ENCODE results near the gene CACHD1. TPM values are rescaled to one million over a fixed set of nuclear protein-coding genes. Genes with fewer than 3 reads are reported as not detected.

Gene CACHD1
- total RNA-seq, 4 donors from 2014 or later, result 2.2 to 3.6 (median 2.9) TPM

DNA sequence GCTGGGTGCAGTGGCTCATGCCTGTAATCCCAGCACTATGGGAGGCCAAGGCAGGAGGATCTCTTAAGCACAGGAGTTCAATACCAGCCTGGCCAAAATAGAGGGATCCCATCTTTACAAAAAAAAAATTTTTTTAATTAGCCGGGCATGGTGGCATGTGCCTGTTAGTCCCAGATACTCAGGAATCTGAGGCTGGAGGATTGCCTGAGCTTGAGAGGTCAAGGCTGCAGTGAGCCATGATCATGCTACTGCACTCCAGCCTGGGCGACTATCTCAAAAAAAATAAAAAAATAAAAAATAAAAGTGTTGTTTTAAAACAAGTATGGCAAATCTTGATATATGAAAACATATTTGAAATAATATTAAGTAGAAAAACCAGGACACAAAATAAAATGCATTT, 44.4 kb upstream of the CACHD1 start:
- Histone ChIP-seq H3K4me1 (no peaks in the 10 kb centered on the region), H3K27me3 (no peaks in the 10 kb centered on the region), H3K9me3 (no peaks in the 10 kb centered on the region), H3K4me3 (no peak overlapping the region), H3K36me3 (no peaks in the 10 kb centered on the region), H3K27ac (no peak overlapping the region)
- TF ChIP-seq, protein P1, sequence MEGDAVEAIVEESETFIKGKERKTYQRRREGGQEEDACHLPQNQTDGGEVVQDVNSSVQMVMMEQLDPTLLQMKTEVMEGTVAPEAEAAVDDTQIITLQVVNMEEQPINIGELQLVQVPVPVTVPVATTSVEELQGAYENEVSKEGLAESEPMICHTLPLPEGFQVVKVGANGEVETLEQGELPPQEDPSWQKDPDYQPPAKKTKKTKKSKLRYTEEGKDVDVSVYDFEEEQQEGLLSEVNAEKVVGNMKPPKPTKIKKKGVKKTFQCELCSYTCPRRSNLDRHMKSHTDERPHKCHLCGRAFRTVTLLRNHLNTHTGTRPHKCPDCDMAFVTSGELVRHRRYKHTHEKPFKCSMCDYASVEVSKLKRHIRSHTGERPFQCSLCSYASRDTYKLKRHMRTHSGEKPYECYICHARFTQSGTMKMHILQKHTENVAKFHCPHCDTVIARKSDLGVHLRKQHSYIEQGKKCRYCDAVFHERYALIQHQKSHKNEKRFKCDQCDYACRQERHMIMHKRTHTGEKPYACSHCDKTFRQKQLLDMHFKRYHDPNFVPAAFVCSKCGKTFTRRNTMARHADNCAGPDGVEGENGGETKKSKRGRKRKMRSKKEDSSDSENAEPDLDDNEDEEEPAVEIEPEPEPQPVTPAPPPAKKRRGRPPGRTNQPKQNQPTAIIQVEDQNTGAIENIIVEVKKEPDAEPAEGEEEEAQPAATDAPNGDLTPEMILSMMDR (IDR thresholded peaks at IDR 0.05 in 4 of 5, conservative IDR thresholded peaks at IDR 0.05 in 1 of 5), result no peak
- TF ChIP-seq POLR2A (IDR thresholded peaks at IDR 0.05), result no peak
- in situ Hi-C loops (cut with MboI; ENCODE audit: low sequenced_read_pairs in 4 of 4), result no loop called here
- intact Hi-C loops (cut with DNase I; ENCODE audit: low total_unique reads), result no loop called here
- DNase-seq (no peak), ATAC-seq (no peak)

DNA sequence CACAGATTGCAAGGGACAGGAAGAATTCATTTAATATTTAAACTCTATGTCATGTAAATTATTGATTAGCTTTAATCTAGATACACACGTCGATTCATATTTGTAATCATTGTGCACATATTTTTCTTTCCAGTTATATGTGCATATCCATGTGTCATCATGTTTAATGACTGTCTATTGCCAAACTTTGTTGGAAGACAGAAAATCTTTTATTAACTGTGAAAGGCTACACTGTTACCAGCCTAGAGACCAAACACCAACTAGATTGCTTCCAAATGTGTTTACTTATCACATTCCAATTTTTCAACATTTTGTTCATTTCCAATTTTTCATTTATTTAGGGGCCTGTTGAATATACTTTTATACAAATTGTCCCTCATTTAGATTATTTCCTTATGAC, 43.2 kb upstream of the CACHD1 start:
- no peak for TF ChIP-seq POLR2A (IDR thresholded peaks at IDR 0.05)
- TF ChIP-seq, protein P1 (IDR thresholded peaks at IDR 0.05 in 4 of 5, conservative IDR thresholded peaks at IDR 0.05 in 1 of 5), result no peak
- Histone ChIP-seq H3K36me3 (no peaks in the 10 kb centered on the region), H3K4me3 (no peak overlapping the region), H3K4me1 (no peaks in the 10 kb centered on the region), H3K27ac (no peak overlapping the region), H3K9me3 (no peaks in the 10 kb centered on the region), H3K27me3 (no peaks in the 10 kb centered on the region)
- DNase-seq (no peak), ATAC-seq (no peak)
- in situ Hi-C loops (cut with MboI; ENCODE audit: low sequenced_read_pairs in 4 of 4) (no loop called here), intact Hi-C loops (cut with DNase I; ENCODE audit: low total_unique reads) (no loop called here)

DNA sequence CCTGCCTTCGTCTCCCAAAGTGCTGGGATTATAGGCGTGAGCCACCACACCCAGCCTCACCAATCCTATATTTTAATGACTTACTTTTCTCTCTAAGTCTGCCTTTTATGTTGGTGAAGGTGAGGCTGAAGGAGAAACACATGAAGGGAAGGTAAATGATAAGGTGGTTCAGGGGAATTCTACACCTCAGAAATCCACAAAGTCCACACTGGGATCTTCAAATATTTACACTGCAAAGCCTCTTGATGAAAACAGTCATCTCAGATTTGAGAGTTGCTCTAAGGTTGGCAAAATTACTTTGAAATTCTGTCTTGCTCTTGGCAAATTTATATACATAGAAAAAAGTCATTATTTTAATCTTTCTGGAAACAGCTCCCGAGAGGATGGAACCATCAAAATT, 42.0 kb upstream of the CACHD1 start:
- intact Hi-C loops (cut with DNase I; ENCODE audit: low total_unique reads), result no loop called here
- no peak for DNase-seq
- in situ Hi-C loops (cut with MboI; ENCODE audit: low sequenced_read_pairs in 4 of 4), result no loop called here
- Histone ChIP-seq H3K4me1 (no peaks in the 10 kb centered on the region), H3K27ac (no peak overlapping the region), H3K9me3 (no peaks in the 10 kb centered on the region), H3K36me3 (no peaks in the 10 kb centered on the region), H3K27me3 (no peaks in the 10 kb centered on the region), H3K4me3 (no peak overlapping the region)
- TF ChIP-seq, protein P1 (IDR thresholded peaks at IDR 0.05 in 4 of 5, conservative IDR thresholded peaks at IDR 0.05 in 1 of 5), result no peak
- no peak for TF ChIP-seq POLR2A (IDR thresholded peaks at IDR 0.05)
- ATAC-seq, result no peak

DNA sequence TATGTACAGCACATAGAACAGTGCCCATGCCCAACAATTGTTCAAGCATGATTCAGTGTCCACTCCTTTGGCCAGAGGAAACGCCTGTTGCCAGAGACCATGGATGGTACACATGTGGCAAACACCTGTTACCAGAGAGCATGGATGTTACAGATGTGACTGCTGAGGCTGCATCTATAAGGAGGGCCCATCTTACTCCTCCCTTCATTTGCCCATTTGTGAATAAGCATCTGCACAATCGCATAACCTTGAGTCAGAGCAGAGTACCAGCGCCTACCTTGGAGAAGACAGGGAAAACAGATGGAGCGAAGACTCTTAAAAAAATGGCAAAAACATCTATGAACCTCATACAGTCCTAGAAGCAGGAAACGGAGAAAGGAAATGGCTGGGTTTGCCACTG, 36.6 kb upstream of the CACHD1 start:
- TF ChIP-seq, protein P1 (IDR thresholded peaks at IDR 0.05 in 4 of 5, conservative IDR thresholded peaks at IDR 0.05 in 1 of 5), result no peak
- no peak for TF ChIP-seq POLR2A (IDR thresholded peaks at IDR 0.05)
- no peaks in the 10 kb centered on the region for H3K36me3 ChIP-seq
- intact Hi-C loops (cut with DNase I; ENCODE audit: low total_unique reads), result no loop called here
- no peaks in the 10 kb centered on the region for H3K4me1 ChIP-seq
- ATAC-seq (no peak), DNase-seq (no peak)
- H3K27me3 ChIP-seq, result no peaks in the 10 kb centered on the region
- no peaks in the 10 kb centered on the region for H3K9me3 ChIP-seq
- no peak overlapping the region for H3K4me3 ChIP-seq
- in situ Hi-C loops (cut with MboI; ENCODE audit: low sequenced_read_pairs in 4 of 4), result no loop called here
- H3K27ac ChIP-seq, result no peak overlapping the region

DNA sequence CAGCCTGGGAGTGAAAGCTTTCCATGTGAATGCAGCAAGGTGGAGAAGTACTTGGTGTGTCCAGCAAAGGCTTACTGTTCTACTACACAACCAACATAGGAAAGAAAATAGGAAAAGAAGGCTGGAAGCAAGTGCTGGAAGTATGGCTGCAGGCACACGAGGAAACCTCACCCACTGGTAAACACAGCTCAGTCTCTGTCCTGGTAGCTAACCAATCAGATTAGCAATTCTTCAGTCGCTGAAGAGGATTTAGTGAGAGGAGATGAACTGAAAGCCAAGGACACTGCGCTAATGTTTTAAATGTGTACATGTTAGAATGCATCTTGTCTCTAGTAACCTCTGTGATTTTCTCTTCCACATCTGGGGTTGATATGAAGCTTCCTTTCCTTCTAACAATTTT, 36.2 kb upstream of the CACHD1 start:
- Histone ChIP-seq H3K27ac (no peak overlapping the region), H3K4me3 (no peak overlapping the region), H3K4me1 (no peaks in the 10 kb centered on the region), H3K27me3 (no peaks in the 10 kb centered on the region), H3K9me3 (no peaks in the 10 kb centered on the region), H3K36me3 (no peaks in the 10 kb centered on the region)
- in situ Hi-C loops (cut with MboI; ENCODE audit: low sequenced_read_pairs in 4 of 4), result no loop called here
- intact Hi-C loops (cut with DNase I; ENCODE audit: low total_unique reads), result no loop called here
- DNase-seq (no peak), ATAC-seq (no peak)
- no peak for TF ChIP-seq POLR2A (IDR thresholded peaks at IDR 0.05)
- TF ChIP-seq, protein P1 (IDR thresholded peaks at IDR 0.05 in 4 of 5, conservative IDR thresholded peaks at IDR 0.05 in 1 of 5), result no peak

Data from gastrocnemius medialis (tissue), 4 donors.